GM19324 (cell line): Measurements from ENCODE around the gene DCTPP1.
"Not testable (repeated sequence)": the region's sequence is repeated elsewhere in the genome, so short reads cannot be mapped to it uniquely, and the experiment has no call there.

Experiments
- ATAC-seq: cut with Tn5 transposase; IDR thresholded peaks from one replicate; pipeline ENCODE4 v1.9.1; 2021; ENCODE audit warnings: mild to moderate bottlenecking, moderate library complexity; ENCODE audit not compliant: unreplicated experiment, low FRiP score

Gene DCTPP1

DNA sequence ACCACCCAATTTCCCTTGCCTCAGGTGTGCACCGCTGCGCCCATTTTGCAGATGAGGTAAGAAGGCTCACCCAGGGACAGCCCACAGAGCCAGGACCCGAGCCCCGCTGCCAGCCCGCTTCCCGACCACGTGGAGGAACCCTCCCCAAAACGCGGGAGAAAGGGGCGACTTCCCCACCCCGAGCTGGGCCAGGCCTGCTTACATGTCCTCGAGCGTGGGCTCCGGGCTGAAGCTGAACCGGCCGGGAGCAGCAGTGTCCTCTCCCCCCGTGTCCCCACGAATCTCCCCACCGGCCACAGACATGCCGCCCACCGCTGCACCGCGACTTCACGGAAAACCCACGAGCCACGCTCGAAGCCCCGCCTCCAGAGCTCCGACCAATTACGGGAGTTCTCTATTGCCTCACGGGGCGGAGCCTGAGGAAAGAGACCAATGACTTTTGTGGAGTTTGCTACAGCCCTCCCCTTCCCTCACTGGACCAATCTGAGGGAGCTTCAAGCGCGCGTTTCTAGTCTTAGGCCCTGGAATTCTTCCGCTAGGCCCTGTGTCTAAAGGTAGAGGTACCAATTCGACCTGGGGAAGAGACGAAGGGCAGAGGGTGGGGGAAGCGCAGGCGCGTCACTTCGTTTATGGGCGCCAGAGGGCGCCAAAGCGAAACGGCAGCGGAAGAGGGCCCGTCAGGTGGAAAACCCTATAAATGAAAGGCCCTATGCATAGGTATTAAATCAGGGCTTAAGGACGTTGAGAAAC is at the start of gene DCTPP1:
Gene DCTPP1, minus strand, starts transcription at position 353 of the 750 bp plus-strand sequence. Its CDS starts 50 bp downstream, at position 303.
- peak; percentile 96 for ATAC-seq

GRCh38 chr16:30478766-30479478 is 49.1 kb upstream of the DCTPP1 start:
- no peak for ATAC-seq

GRCh38 chr16:30477773-30478172 is 47.9 kb upstream of the DCTPP1 start:
- not testable (repeated sequence) for ATAC-seq

- ATAC-seq: no peak
These were observed 47.2 kb upstream of the DCTPP1 start for GRCh38 chr16:30476991-30477390.

GRCh38 chr16:30474684-30475083 is 44.9 kb upstream of the DCTPP1 start:
- ATAC-seq: no peak

GRCh38 chr16:30474074-30474452 is 44.2 kb upstream of the DCTPP1 start:
- no peak for ATAC-seq

DNA sequence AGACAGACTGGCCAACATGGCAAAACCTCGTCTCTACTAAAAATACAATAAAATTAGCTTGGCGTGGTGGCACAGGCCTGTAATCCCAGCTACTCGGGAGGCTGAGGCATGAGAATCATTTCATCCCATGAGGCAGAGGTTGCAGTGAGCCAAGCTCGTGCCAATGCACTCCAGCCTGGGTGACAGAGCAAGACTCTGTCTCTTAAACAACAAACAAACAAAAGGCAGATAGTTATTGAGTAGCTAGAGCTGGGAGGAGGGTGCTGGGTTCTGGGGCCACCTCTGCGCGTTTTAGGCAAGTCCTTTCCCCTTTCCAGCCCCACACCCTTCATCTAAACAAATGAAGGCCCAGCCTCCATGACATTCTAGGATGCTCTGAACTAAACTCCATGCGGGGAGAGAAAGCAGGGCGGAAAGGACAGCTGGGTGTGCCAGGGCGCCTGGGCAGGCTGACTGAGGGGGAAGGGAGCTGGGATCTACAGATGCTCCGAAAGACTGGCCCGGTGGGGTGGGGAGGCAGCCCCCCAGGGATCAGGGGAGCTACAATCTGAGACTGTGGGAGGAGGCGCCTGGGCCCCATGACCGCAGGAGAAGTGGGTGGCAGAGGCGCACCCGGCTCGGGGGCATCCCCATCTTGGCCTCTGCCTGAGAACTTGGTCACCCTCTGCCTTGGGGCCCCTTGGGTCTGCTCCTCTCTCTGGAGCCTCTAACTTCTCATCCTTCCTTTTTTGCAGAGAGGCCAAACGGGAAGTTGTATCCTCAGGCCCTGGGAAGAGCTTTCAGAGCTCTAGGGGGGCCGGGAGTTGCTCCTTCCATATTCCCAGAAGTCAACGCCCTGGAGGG is 43.6 kb upstream of the DCTPP1 start:
- no peak for ATAC-seq

GRCh38 chr16:30472328-30472942 is 42.6 kb upstream of the DCTPP1 start, which contains the start of gene ITGAL:
TSS of gene ITGAL (plus strand) at chr16:30472742. CDS start at chr16:30472838, 96 bp downstream.
- peak; percentile 62 for ATAC-seq

GRCh38 chr16:30470632-30470995 is 40.8 kb upstream of the DCTPP1 start:
- no peak for ATAC-seq

GRCh38 chr16:30470170-30470512 is 40.3 kb upstream of the DCTPP1 start:
- ATAC-seq: no peak

DNA sequence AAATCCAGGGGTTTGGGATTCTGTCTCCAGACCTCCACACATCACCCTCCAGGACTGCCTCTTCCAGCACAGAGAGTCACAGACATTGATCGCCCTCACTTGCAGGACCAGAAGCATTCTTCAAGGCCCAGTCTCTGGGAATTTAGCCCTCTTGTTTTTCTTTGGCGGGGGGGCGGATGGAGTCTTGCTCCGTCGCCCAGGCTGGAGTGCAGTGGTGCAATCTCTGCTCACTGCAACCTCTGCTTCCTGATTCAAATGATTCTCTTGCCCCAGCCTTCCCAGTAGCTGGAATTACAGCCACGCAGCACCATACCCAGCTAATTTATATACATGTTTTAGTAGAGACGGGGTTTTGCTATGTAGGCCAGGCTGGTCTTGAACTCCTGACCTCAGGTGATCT is 34.2 kb upstream of the DCTPP1 start:
- ATAC-seq: no peak

GRCh38 chr16:30461426-30461825 is 31.6 kb upstream of the DCTPP1 start:
- not testable (repeated sequence) for ATAC-seq

DNA sequence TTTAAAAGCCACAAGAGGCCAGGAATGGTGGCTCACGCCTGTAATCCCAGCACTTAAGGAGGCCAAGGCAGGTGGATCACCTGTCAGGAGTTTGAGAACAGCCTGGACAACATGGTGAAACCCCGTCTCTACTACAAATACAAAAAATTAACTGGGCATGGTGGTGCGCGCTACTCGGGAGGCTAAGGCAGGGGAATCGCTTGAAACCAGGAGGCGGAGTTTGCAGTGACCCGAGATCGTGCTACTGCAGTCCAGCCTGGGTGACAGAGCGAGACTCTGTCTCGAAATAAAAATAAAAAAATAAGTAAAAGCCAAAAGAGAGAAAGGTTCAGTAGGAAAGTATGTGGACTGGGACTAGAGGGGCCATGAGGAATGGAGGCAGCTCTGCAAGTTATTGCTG is 29.6 kb upstream of the DCTPP1 start:
- peak; percentile 7 for ATAC-seq

DNA sequence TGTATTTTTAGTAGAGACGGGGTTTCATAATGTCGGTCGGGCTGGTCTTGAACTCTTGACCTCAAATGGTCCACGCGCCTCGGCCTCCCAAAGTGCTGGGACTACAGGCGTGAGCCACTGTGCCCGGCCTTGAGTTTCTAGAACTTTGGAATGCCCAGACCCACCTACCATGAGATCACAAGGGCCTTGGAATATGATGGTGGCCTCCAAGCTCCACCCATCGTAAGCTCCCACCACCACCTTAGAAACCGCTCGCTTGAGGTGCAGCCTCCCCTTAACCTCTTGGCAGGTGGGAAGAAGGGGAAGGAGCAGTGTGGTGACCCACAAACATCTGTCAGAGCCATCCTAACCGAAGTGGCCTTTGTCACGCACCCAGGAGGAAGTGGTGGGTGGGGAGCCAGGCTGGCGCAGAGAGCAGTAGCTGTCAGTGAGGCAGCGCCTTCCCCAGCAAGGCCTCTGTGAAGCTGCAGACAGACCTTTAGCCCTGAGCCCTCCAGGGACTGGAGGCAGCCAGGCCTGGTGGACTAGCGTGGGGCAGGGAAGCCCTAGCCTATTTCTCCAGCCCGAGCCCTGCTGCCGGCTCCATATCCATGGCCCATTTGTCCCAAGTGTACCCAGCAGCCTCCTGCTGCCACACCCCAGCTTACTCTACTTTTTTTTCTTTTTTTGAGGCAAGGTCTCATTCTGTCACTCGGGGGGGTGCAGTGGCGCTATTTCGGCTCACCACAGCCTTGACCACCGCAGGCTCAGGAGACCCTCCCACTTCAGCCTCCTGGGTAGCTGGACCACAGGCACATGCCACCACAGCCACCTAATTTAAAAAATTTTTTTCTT is 28.9 kb upstream of the DCTPP1 start:
- peak; percentile 86 for ATAC-seq

- no peak for ATAC-seq
These were observed 28.1 kb upstream of the DCTPP1 start for GRCh38 chr16:30457743-30458560.

- no peak for ATAC-seq
These were observed 27.4 kb upstream of the DCTPP1 start for GRCh38 chr16:30457256-30457655.

DNA sequence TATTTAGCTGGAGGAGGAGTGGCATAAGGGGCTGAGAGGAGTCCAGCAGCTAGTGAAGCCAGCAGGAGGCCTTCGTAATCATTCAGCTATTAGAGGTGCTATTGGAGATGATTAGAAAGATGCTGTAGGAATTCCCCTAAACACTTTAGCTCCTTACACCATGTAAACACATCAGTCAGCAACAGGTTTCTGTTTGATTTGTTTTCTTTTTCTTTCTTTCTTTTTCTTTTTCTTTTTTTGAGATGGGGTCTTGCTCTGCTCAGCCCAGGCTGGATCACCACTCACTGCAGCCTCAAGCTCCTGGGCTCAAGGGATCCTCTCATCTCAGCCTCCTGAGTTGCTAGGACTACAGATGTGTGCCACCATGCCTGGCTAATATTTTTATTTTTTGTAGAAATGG is 26.5 kb upstream of the DCTPP1 start:
- ATAC-seq: no peak

DNA sequence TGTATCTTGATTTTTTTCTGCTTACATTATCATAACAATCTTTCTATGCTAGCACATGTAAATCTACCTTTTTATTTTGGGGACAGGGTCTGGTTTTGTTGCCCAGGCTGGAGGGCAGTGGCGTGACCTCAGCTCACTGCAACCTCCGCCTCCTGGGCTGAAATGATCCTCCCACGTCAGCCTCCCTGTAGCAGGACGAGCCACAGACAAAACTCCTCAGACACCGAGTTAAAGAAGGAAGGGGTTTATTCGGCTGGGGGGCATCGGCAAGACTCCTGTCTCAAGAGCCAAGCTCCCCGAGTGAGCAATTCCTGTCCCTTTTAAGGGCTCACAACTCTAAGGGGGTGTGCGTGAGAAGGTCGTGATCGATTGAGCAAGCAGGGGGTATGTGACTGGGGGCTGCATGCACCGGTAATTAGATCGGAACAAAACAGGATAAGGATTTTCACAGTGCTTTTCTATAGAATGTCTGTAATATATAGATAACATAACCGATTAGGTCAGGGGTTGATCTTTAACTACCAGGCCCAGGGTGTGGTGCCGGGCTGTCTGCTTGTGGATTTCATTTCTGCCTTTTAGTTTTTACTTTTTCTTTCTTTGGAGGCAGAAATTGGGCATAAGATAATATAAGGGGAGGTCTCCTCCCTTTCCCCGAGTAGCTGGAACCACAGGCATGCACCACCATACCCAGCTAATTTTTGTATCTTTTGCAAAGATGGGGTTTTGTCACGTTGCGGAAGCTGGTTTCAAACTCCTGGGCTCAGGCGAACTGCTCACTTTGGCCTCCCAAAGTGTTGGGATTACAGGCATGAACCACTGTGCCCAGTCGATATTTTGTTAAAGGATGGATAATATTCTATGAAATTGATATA is 23.1 kb upstream of the DCTPP1 start:
- not testable (repeated sequence) for ATAC-seq
